PC-3 (cell line): ENCODE data around the gene KRT79.

Source experiments
- EZH2 ChIP-seq: fragments of 300-600 bp; sonication (generic); IDR thresholded peaks from one replicate; pipeline ENCODE4 v1.6.1; 2017; ENCODE audit warnings: antibody characterized with exemption, mild to moderate bottlenecking, low read length; ENCODE audit not compliant: unreplicated experiment
- EZH2phosphoT487 ChIP-seq: fragments of 300-600 bp; sonication (generic); IDR thresholded peaks from 2 replicates; pipeline ENCODE4 v1.6.1; 2018; ENCODE audit warnings: mild to moderate bottlenecking, antibody characterized with exemption, low read length, borderline replicate concordance
- TF ChIP-seq, protein P1 (sequence below): fragments of 300-600 bp; sonication (generic); conservative IDR thresholded peaks from 2 replicates; pipeline ENCODE4 v1.5.1; 2017; ENCODE audit warnings: antibody characterized with exemption, low read depth, mild to moderate bottlenecking, low read length

DNA sequence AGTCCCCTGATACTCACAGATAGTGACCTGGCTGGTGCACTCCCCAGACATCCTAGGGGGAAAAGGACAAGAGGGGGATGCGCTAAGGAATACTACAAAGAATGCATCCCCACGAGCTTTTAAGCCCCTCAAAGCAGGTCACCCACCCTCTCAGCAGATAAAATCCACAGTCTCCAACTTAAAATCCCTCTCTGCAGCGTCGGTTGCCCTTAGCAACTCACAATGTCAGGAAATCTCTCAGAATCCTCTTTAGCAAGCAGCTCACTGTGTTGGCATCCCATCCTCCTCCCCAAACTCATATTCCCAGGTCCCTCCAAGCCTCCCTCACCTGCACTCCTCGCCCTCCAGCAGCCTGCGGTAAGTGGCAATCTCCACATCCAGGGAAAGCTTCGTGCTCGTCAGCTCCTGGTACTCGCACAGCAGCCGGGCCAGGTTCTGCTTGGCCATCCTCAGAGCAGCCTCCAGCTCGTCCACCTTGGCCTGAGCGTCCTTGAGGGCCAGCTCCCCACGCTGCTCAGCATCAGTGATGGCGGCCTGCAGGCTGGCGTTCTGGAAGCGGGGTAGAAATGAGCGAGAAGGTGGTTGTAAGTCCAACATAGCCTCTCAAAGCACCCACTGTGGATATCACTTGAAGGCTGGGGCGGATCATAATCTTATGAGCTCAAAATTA, 5.5 kb upstream of the KRT79 start:
- TF ChIP-seq EZH2 (no peak), EZH2phosphoT487 (no peak)
- TF ChIP-seq, protein P1, sequence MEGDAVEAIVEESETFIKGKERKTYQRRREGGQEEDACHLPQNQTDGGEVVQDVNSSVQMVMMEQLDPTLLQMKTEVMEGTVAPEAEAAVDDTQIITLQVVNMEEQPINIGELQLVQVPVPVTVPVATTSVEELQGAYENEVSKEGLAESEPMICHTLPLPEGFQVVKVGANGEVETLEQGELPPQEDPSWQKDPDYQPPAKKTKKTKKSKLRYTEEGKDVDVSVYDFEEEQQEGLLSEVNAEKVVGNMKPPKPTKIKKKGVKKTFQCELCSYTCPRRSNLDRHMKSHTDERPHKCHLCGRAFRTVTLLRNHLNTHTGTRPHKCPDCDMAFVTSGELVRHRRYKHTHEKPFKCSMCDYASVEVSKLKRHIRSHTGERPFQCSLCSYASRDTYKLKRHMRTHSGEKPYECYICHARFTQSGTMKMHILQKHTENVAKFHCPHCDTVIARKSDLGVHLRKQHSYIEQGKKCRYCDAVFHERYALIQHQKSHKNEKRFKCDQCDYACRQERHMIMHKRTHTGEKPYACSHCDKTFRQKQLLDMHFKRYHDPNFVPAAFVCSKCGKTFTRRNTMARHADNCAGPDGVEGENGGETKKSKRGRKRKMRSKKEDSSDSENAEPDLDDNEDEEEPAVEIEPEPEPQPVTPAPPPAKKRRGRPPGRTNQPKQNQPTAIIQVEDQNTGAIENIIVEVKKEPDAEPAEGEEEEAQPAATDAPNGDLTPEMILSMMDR: no peak
